GM21786 (cell line): ENCODE measurements around the gene ITPKC.

Experiments
- ATAC-seq: cut with Tn5 transposase; IDR thresholded peaks from one replicate; pipeline ENCODE4 v1.9.1; 2021; ENCODE audit not compliant: unreplicated experiment

Gene ITPKC

DNA sequence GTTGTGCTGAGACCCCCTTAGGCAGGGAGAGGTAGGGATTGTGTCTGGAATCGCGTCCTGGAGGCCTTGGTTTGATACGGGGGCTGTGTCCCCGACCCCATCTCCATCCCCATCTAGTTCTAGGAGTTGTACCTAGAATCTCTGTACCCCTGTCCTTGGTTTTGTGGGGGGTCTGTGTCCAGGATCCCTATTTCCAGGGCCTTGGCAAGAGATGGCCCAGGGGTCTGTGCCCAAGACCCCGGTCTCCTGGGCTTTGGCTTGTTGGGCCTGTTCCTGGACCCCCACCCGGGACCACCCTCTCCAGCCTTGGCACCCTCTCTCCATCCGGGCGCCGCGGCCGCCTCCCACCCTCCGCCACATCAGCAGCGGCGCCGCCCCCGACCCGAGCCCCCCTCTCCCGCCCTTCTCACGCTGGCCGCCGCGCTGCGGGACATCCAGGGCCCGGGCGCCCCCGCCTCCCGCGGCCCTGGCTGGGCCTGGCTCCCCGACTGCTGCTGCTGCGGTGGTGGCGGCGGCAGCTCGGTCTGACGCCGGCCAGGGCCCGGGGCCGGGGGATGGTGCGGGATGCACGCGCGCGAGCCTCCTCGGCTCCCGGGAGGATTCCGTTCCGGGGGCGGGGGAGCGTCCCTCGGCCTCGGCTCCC lies 26.7 kb upstream of the ITPKC start, which contains the start of gene NUMBL:
TSS of gene NUMBL (minus strand) at position 602 of the 643 bp plus-strand sequence. CDS start at position 434, 168 bp downstream.
- ATAC-seq = no peak

DNA sequence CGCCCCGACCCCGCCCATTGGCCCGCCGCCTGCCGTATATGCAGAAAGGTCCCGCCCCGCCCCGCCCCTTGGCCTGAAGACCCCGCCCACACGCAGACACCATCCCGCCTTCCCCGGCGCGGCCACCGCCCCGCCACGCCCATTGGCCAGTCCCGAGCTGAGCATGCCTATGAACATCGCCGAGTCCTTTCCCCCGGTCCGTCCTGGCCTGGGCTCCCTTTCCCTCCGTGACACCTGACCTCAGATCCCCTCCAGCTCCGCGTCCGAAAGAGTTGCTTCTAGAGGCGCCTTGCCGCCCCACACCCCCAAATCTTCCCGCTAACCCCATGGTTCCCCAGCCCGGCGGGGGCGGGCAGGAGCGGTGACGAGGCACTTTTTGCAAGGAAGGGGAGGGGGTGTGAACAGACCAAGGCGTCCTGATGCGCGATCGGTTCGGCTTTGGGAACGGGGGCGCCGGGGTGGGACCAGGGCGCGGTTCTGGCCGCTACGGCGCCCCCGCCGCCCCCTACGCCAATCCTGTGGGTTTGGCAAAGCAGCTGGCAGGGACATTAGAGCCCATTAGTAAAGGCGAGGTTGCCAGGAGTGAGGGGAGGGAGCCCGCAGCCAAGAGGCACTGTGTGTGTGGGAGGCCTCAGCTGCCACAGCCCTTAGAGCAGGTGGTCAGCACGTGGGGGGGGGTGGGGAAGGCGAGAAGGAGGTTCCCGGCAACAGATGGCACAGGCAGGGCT lies 26.1 kb upstream of the ITPKC start:
- peak; percentile 69 for ATAC-seq

DNA sequence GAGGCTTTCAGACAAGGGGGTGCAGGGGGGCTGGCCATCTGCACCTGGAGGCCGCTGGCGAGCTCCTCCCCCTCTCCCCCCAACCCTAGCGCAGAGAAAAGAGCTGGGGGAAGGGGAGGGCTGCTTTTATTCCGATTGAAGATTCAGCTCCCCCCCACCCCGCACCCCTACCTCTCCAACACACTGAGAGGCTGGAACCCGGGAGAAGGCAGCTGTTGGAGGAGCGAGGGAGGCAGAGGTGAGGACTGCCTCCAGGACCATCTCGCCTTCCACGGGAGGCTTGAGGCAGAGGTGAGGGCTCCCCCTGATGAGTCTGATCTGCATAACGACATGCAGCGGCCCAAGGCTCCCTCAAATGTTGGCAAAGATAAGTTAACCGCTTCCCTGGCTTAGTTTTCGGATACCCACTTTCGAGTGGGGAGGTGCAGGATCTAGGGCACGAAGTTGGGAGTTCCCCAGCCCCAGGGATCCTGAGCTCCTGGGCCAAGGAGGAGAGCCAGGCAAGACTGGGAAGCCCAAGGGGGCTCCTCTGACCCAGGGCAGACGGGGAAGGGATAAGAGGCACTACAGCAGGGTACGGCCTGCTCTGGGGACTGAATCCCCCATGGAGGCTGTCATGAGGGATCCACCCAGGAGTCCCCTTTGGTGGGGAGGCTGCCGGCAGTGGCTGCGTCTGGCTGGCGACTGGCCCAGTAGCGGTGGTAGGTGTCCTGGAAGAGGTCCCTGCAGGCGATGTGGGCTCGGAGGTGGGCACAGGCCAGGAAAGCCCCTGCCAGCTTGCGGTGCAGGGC lies 25.3 kb upstream of the ITPKC start:
- ATAC-seq = no peak

GRCh38 chr19:40692212-40692551 lies 24.7 kb upstream of the ITPKC start:
- ATAC-seq = no peak

DNA sequence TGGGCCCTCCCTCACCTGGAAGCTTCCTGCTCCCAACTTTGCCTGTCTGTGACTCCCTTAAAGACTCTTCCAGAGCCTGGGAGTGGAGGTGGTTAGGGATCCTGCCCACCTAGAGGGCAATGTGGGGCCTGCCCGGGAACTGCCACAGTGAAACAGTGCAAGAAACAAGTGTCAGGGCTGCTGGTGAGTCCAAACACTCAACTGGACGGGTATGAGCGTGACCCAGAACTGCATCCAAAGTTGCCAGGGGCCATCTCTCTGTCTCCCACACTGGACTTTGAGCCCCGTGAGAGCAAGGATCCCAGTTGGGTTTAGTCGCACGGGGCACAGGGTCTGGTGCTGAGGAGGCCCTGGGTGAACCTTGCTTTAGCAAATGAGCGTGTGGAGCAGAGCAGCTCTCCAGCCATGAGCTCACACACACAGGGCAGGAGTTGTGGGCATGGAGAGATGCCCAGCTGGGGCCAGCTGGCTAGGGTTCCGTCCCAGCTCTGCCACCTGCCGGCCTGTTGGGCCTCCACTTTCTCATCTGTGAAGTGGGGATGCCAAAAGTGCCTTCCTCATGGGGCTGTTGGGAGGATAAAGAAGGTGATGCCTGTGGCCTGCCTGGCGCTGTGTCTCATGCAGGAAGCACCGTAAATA lies 23.6 kb upstream of the ITPKC start:
- ATAC-seq = no peak

DNA sequence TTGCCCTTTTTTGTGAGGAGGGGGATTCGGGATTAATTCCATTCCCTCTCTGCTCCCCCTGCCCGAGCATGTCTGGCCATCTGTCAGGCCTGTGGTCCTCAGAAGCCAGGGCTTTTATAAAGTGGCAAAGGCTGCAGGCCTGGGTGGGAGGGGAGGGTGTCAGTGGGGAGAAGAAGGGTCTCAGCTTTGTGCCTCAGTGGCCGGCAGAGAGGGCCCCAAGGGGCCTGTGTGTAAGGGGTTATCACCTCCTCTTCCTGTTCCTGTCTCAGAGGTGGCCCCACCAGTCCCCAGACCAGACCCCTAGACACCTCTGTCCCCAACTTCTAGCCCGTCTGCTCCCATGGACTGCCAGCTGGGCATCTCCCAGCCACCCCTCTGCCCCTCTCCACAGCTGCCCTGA lies 23.0 kb upstream of the ITPKC start:
- ATAC-seq = no peak

- no peak for ATAC-seq
Measured at GRCh38 chr19:40695881-40696280, 21.0 kb upstream of the ITPKC start.

GRCh38 chr19:40697007-40697406 lies 19.9 kb upstream of the ITPKC start:
- no peak for ATAC-seq

- no peak for ATAC-seq
Measured at GRCh38 chr19:40700083-40700482, 16.8 kb upstream of the ITPKC start.

GRCh38 chr19:40701758-40702157 lies 15.2 kb upstream of the ITPKC start:
- no peak for ATAC-seq

DNA sequence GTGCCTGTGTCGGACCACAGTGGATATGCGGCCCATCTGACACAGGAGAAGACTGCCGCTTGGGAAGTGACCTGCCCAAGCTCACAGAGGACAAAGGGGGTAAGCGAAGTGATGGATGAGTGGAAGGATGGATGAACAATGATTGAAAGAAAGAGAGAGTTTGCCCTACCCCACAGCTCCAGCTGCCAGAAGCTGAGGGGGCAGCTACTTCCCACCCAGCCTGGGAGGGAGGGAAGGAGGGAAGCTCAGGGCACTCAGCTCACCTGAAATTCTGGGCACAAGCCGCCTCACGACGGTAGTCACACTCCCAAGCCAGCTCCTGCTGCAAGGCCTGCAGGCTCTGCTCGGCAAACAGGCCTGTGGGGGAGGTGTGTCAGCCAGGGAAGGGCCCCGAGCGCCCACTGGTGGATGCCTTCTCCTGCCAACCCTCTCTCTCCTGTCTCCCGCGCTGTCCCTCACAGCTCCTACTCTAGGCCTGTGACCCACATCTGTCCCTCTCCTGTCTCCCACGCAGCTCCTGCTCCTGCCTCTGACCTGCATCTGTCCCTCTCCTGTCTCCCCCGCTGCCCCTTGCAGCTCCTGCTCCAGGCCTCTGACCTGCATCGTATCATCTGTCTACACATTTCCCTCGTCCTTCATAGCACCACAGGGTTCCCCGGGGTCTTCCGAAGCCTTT lies 14.4 kb upstream of the ITPKC start:
- ATAC-seq = no peak

DNA sequence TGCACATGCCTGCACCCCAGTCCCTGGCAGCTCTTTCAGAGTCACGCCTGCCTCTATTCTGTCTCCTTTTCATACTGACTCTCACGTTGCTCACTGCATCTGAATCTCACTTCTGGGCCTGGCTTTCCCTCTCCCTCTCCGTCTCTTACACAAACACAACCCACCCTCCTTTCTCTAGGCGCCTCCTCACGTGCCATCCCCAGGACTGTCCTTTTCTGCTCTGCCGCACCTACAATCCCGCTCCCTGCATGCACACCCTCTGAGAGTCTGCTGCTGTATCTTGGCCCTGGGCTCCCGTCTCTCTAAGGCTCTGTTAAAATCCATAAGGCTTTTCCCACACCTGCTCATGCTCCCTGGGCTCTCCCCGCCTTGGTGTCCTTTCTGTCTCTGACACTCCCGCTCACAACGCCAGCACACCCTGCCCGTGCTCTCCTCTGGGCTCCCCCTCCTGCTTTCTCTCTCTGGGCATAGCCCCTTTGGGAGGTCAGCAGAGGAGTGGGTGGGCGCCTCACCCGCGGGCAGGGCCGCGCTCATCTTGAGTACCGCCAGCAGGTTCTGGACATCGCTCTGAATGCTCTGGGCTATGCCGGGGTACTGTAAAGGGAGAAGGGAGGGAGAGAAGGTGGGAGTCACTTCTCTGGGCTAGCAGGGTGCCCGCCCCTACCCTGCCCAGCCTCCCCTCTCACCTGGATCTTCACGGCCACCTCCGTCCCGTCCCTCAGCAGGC lies 13.7 kb upstream of the ITPKC start:
- ATAC-seq = no peak

DNA sequence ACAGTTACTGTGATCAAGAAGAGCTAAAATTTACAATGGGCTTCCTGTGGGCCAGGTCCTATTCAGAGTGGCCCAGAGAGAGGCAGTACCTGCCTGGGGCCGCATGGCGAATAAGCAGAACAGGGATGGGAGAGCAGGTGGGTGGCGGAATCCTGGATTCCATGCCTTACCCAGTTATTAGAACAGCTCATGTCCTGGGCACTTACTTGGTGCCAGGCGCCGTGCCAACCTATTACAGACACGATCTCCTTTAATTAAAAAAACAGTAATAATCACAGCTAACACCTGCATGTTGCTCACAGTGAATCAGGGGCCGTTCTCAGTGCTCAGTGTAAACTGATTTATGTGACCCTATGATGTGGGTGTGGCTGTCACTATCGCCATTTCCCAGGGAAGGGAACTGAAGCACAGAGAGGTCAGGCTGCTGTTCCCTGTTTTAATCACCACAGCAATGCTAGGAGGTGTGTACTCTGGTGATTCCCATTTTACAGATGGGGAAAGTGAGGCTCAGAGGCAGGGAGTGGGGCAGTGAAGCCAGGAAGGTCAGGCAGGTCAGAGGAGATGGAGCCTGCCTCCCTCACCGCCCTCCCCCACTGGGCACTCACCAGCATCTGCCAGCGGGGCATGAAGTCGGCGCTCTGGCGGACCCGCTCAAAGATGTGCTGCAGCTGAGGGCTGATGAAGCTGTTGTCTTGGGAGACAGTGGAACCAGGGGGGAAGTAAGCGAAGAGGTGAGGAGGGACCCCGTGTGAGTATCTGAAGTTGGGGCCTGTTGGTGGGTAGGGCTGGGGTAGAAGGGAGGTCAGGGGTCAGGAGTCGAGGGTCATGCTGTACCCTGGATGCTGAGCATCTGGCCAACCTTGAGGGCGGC lies 12.2 kb upstream of the ITPKC start:
- ATAC-seq = no peak

- ATAC-seq = no peak
Measured at GRCh38 chr19:40705362-40705651, 11.6 kb upstream of the ITPKC start.

DNA sequence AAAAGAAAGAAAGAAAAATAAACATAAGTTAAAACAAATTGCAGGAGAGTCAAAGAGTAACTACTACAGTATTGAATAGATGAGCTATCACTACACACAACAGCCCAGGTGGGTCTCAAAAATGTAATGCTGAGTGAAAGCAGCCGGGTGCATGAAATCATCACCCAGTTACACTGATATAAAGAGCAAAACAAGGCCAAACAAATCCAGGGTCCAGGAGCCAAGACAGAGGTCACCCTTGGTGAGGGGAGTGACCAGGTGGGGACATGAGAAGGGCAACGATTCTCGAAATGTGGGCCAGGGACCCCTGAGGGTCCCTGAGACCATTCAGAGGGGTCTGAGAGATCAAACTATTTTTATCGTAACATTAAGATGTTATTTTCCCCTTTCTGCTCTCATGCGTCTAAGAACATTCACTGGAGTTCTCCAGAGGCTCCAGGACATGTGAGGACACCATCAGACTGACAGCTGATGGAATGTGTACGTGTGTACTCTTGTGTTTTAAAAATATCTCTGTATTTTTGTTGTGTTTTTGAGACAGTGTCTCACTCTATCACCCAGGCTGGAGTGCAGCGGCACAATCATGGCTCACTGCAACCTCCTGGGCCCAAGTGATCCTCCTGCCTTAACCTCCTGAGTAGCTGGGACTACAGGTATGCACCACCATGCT lies 10.8 kb upstream of the ITPKC start:
- ATAC-seq = no peak

GRCh38 chr19:40707615-40708014 lies 9.3 kb upstream of the ITPKC start:
- ATAC-seq = no peak

- ATAC-seq = no peak
Measured at GRCh38 chr19:40709817-40710216, 7.1 kb upstream of the ITPKC start.

DNA sequence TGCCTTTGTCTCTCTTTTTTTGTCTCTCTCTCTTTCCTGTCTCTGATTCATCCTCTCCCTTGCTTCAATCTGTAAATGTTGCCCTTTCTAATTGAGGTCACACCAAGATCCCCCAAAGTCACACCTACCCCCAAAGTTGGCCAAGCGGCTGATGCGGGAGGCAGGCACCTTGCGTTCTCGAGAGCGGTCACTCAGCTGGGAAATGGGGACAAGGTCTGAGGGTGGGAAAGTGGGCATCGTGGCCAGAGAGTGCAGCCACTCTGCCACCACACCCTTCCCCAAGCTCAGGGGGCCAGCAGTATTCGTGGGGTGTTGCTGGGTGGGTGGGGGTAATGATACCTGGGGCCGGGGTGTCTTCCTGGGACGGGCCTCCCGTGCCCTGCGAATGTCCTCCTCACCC lies 3.0 kb upstream of the ITPKC start:
- no peak for ATAC-seq
